Peyer's patch (tissue), 4 donors: ENCODE results near the gene EYS.

Experiments used
- CTCF ChIP-seq, 6 experiments: fragments of 450-650 bp in 4 of 6; fragments of 200-600 bp in 2 of 6; sonication (generic) in 1 of 6; IDR thresholded peaks; one replicate each; pipeline ENCODE4 v1.5.1; 2017 to 2019; ENCODE audit warnings: antibody characterized with exemption in 6 of 6, mild to moderate bottlenecking in 3 of 6, moderate library complexity in 1 of 6
- POLR2A ChIP-seq, 2 donors: fragments of 450-650 bp; IDR thresholded peaks; one replicate each; pipeline ENCODE4 v1.5.1; 2017; ENCODE audit warnings: antibody characterized with exemption in 2 of 2, mild to moderate bottlenecking in 2 of 2, moderate library complexity in 2 of 2

- TF ChIP-seq CTCF (IDR thresholded peaks at IDR 0.05) (no peak), POLR2A (IDR thresholded peaks at IDR 0.05) (no peak)
Measured at GRCh38 chr6:64123761-64124633, 1583.0 kb downstream of the EYS start.
